ENCODE results near the gene TRMU.

GRCh38 chr22:46373921-46374662 is 38.6 kb downstream of the TRMU start:
- TF ChIP-seq CTCF (IDR thresholded peaks at IDR 0.05) (no peak), POLR2A (IDR thresholded peaks at IDR 0.05) (no peak)
